Esophagus muscularis mucosa (tissue), 3 donors: ENCODE results near the gene NPBWR2.

Experiments
- CTCF ChIP-seq, 3 experiments: fragments of 200-600 bp in 2 of 3; fragments of 450-650 bp in 1 of 3; sonication (generic) in 2 of 3; IDR thresholded peaks; one replicate each; pipeline ENCODE4 v1.5.1; 2017 to 2019; ENCODE audit warnings: antibody characterized with exemption in 3 of 3, mild to moderate bottlenecking in 2 of 3, moderate library complexity in 1 of 3
- POLR2A ChIP-seq: fragments of 450-650 bp; IDR thresholded peaks from one replicate; pipeline ENCODE4 v1.6.1; 2017; ENCODE audit warnings: antibody characterized with exemption, moderate library complexity, mild to moderate bottlenecking, low read depth

DNA sequence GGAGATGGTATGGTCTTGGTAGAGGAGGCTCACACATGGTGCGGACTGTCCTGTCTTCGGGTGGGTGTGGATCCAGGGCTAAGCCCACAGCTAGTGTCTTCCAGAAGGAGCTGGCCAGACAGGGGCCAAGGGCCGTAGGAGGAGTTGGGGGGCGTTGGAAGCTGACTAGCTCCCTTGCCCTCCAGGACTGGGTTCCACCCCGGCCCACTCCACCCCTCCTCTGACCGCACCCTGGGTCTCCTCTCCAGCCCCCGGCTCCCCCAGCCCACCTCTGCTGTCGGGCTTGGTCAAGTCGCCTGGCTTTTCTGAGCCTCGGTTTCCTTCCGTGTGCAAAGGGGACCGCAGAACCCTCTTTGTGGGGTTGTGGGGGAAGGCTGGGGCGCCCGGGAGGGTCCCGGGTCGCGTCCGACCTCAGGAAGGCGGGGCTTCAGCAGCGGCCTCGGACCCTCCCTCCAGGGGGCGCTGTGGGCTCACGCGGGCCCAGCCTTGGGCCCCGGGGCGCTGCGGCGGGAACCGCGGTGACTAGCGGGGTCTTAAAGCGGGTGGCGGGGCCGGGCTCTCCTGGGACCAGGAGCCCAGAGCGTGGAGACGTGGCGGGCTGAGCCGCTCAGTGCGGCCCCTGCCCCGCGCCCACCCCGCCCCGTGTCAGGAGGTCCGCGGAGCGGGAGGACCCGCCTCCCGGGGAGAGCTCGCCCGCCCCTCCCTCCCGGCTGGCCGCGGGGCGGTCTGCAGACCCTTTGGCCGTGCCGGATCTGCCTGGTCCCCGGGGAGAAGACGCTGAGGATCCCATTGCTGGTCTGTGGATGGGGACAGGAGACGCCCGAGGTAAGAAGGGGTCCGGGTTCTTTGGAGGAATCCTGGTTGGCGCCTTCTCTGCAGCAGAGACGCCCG is 5.4 kb downstream of the NPBWR2 start:
- peak; percentile 30 to 62 (median 46) for TF ChIP-seq CTCF (IDR thresholded peaks at IDR 0.05)
- TF ChIP-seq POLR2A = no peak
